Transverse colon (tissue), 4 donors: ENCODE measurements around the gene EPHA1.

ENCODE experiments used
- POLR2A ChIP-seq: fragments of 450-650 bp; IDR thresholded peaks from one replicate; pipeline ENCODE4 v1.6.1; 2016; ENCODE audit warnings: antibody characterized with exemption, mild to moderate bottlenecking, moderate library complexity
- POLR2AphosphoS5 ChIP-seq, 3 donors: sonication (generic); formaldehyde crosslinking; IDR thresholded peaks; one replicate each; pipeline ENCODE4 v1.6.1; 2016; ENCODE audit warnings: antibody characterized with exemption in 3 of 3
- TF ChIP-seq, protein P1 (sequence below), 5 experiments: fragments of 200-600 bp in 3 of 5; fragments of 450-650 bp in 2 of 5; sonication (generic) in 3 of 5; IDR thresholded peaks; 1 replicate in 2 of 5; 2 replicates in 3 of 5; pipeline ENCODE4 v1.5.1; 2016 to 2017; ENCODE audit warnings: antibody characterized with exemption in 5 of 5, inconsistent platforms in 3 of 5, mild to moderate bottlenecking in 2 of 5, moderate library complexity in 1 of 5

DNA sequence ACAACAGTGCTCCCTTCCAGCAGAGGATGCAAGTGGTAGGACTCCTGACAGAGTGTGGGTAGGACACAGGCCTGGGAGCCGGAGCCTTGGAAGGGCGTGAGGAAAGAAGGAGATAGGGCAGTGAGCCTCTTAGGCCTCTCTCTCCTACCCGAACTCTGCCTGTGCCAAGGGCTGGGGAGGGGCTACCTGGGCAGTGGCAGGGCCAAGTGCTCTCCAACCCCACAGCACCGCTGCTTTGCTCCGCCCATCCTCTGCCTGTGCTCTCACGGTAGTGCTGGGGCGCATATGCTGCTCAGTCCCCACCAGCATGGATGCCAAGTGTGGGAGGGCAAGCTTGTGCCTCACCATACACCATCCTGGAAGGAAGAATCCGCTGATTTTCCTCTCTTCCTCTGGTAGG, 53.7 kb downstream of the EPHA1 start:
- TF ChIP-seq POLR2A (no peak), POLR2AphosphoS5 (IDR thresholded peaks at IDR 0.05) (no peak)
- TF ChIP-seq, protein P1, sequence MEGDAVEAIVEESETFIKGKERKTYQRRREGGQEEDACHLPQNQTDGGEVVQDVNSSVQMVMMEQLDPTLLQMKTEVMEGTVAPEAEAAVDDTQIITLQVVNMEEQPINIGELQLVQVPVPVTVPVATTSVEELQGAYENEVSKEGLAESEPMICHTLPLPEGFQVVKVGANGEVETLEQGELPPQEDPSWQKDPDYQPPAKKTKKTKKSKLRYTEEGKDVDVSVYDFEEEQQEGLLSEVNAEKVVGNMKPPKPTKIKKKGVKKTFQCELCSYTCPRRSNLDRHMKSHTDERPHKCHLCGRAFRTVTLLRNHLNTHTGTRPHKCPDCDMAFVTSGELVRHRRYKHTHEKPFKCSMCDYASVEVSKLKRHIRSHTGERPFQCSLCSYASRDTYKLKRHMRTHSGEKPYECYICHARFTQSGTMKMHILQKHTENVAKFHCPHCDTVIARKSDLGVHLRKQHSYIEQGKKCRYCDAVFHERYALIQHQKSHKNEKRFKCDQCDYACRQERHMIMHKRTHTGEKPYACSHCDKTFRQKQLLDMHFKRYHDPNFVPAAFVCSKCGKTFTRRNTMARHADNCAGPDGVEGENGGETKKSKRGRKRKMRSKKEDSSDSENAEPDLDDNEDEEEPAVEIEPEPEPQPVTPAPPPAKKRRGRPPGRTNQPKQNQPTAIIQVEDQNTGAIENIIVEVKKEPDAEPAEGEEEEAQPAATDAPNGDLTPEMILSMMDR (IDR thresholded peaks at IDR 0.05) = no peak
